Measurements from ENCODE around the gene PRMT2. TPM values are rescaled to one million over a fixed set of nuclear protein-coding genes. Genes with fewer than 3 reads are reported as not detected.

Gene PRMT2
- total RNA-seq: 329 TPM

GRCh38 chr21:46635324-46636180 is at the start of gene PRMT2:
PRMT2 (plus strand) TSS chr21:46635674; CDS start chr21:46636952, 1,278 bp downstream.

GRCh38 chr21:46604975-46605766 is 30.3 kb upstream of the PRMT2 start, which contains the start of gene S100B:
S100B (minus strand) TSS chr21:46605082; CDS start chr21:46602415, 2,667 bp downstream.

Other genes starting within 250 kb of the PRMT2 start
- 101 TPM for gene DIP2A, start 176.8 kb upstream of the PRMT2 start, total RNA-seq
- 9.4 TPM for gene S100B, start 30.6 kb upstream of the PRMT2 start, total RNA-seq

Data from parietal lobe (tissue), 1 donor.